GM23338 (cell line): Measurements from ENCODE around the gene SLC35B3.

Experiments used
- CTCF ChIP-seq, 2 experiments: fragments of 200-600 bp in 1 of 2; sonication (generic) in 1 of 2; conservative IDR thresholded peaks; 2 replicates each; pipeline versions ENCODE4 v1.5.1 to v1.6.1; 2016 to 2017; ENCODE audit warnings: antibody characterized with exemption in 2 of 2, low read depth in 2 of 2, mild to moderate bottlenecking in 2 of 2, moderate library complexity in 1 of 2
- EZH2 ChIP-seq: fragments of 200-600 bp; sonication (generic); IDR thresholded peaks from one replicate; pipeline ENCODE4 v1.8.0; 2017; ENCODE audit warnings: antibody characterized with exemption, mild to moderate bottlenecking, low read depth; ENCODE audit not compliant: unreplicated experiment
- POLR2AphosphoS5 ChIP-seq: IDR thresholded peaks from 2 replicates; pipeline ENCODE4 v1.6.1; 2016; ENCODE audit warnings: antibody characterized with exemption, low read depth
- ZNF114 ChIP-seq: fragments of 250-450 bp; sonication (Bioruptor Pico); IDR thresholded peaks from 2 replicates; pipeline ENCODE4 v1.5.0; 2020; ENCODE audit warnings: mild to moderate bottlenecking, moderate library complexity

- TF ChIP-seq POLR2AphosphoS5 (no peak), CTCF (conservative IDR thresholded peaks at IDR 0.05; ENCODE audit: low read depth in 2 of 2) (no peak), EZH2 (no peak), ZNF114 (CRISPR knock-in tag) (no peak)
These were observed 26.8 kb upstream of the SLC35B3 start for GRCh38 chr6:8462169-8462568.
